Stimulated activated naive CD8-positive, alpha-beta T cell treated with anti-CD3 and anti-CD28 coated beads, Interleukin-15, amount 100 ng/mL, for 72 hours (primary cell): Measurements from ENCODE around the gene SWSAP1.
"Not testable (repeated sequence)": the region's sequence is repeated elsewhere in the genome, so short reads cannot be mapped to it uniquely, and the experiment has no call there.

ENCODE experiments used
- ATAC-seq: fragments of 150-1000 bp; cut with Tn5 transposase; 2 replicates; pipeline ENCODE4 v1.10.0; 2021; ENCODE audit warnings: mild to moderate bottlenecking, moderate library complexity
- DNase-seq, 2 donors: peaks; one replicate each; pipeline ENCODE4 v3.0.0; 2021 to 2022
- H3K27ac Mint-ChIP-seq, 2 donors: one replicate each; pipeline ENCODE4 v1.8.0; 2022; ENCODE audit warnings: mild to moderate bottlenecking in 2 of 2, mixed read lengths in 2 of 2, moderate library complexity in 2 of 2
- H3K27me3 Mint-ChIP-seq: one replicate; pipeline ENCODE4 v1.8.0; 2022; ENCODE audit warnings: mixed read lengths
- H3K4me1 Mint-ChIP-seq: one replicate; pipeline ENCODE4 v1.8.0; 2022; ENCODE audit warnings: mild to moderate bottlenecking, mixed read lengths
- H3K4me3 Mint-ChIP-seq, 2 donors: one replicate each; pipeline ENCODE4 v1.8.0; 2022; ENCODE audit warnings: mild to moderate bottlenecking in 2 of 2, mixed read lengths in 2 of 2, moderate library complexity in 1 of 2
- H3K9me3 Mint-ChIP-seq, 2 donors: one replicate each; pipeline ENCODE4 v1.8.0; 2022; ENCODE audit warnings: mixed read lengths in 2 of 2

Gene SWSAP1

GRCh38 chr19:11345122-11345803 lies 29.2 kb upstream of the SWSAP1 start:
- Mint-ChIP-seq H3K27ac (peak overlapping the region; percentile 96 to 97), H3K4me1 (peaks cover 42% of the 10 kb centered on the region), H3K9me3 (peaks cover 8 to 13% of the 10 kb centered on the region in 2 donors), H3K4me3 (peak overlapping the region; percentile 91 to 93), H3K27me3 (no peaks in the 10 kb centered on the region)
- ATAC-seq = no peak
- no peak for DNase-seq

GRCh38 chr19:11346104-11346940 lies 28.1 kb upstream of the SWSAP1 start, which contains the start of the genes CCDC159 and TMEM205:
TSS of gene CCDC159 (plus strand) at chr19:11346519. CDS start at chr19:11346607, 88 bp downstream.
TSS of gene TMEM205 (minus strand) at chr19:11346268. CDS start at chr19:11345619, 649 bp downstream.
- Mint-ChIP-seq H3K4me1 (peaks cover 42% of the 10 kb centered on the region), H3K9me3 (peaks cover 8 to 13% of the 10 kb centered on the region in 2 donors), H3K27me3 (no peaks in the 10 kb centered on the region), H3K27ac (peak within 1 kb of the TSS; percentile 96 to 97), H3K4me3 (peak within 1 kb of the TSS; percentile 91 to 93)
- DNase-seq (peak; percentile 98 to 99), ATAC-seq (peak; percentile 97)

GRCh38 chr19:11347546-11348039 lies 26.9 kb upstream of the SWSAP1 start:
- H3K27ac Mint-ChIP-seq = no peak overlapping the region
- peaks cover 8 to 13% of the 10 kb centered on the region in 2 donors for H3K9me3 Mint-ChIP-seq
- no peak for DNase-seq
- H3K27me3 Mint-ChIP-seq = no peaks in the 10 kb centered on the region
- no peak for ATAC-seq
- H3K4me1 Mint-ChIP-seq = peaks cover 42% of the 10 kb centered on the region
- peak overlapping the region; percentile 91 to 93 for H3K4me3 Mint-ChIP-seq

- no peak for DNase-seq
- Mint-ChIP-seq H3K4me3 (no peak overlapping the region), H3K4me1 (peaks cover 40% of the 10 kb centered on the region), H3K27me3 (no peaks in the 10 kb centered on the region), H3K9me3 (peaks cover 8 to 13% of the 10 kb centered on the region in 2 donors), H3K27ac (no peak overlapping the region)
- no peak for ATAC-seq
Observed at GRCh38 chr19:11349171-11349570, 25.3 kb upstream of the SWSAP1 start.

DNA sequence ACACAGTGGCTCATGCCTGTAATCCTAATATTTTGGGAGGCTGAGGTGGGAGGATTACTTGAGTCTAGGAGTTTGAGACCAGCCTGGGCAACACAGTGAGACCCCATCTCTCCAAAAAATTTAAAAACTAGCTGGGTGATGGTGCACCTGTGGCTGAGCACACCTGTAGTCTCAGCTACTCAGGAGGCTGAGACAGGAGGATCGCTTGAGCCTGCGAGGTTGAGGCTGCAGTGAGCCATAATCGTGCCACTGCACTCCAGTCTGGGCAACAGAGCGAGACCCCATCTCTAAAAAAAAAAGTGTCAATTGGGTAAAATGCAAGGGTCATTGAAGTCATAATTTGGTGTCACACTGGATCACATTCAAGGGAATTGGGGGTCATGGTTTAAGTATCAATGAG lies 20.4 kb upstream of the SWSAP1 start:
- H3K4me3 Mint-ChIP-seq, DNase-seq, H3K9me3 Mint-ChIP-seq, H3K27ac Mint-ChIP-seq, ATAC-seq: not testable (repeated sequence)
- Mint-ChIP-seq H3K4me1 (peaks cover 17% of the 10 kb centered on the region), H3K27me3 (peaks cover 19% of the 10 kb centered on the region)

GRCh38 chr19:11355160-11356073 lies 19.0 kb upstream of the SWSAP1 start, which contains the start of gene PLPPR2:
TSS of gene PLPPR2 (plus strand) at chr19:11355432. CDS start at chr19:11357674, 2,242 bp downstream.
- ATAC-seq = peak; percentile 85
- peak; percentile 77 to 80 for DNase-seq
- H3K4me1 Mint-ChIP-seq = peaks cover 17% of the 10 kb centered on the region
- no peaks in the 10 kb centered on the region for H3K9me3 Mint-ChIP-seq
- H3K27me3 Mint-ChIP-seq = peaks cover 19% of the 10 kb centered on the region
- H3K4me3 Mint-ChIP-seq = peak within 1 kb of the TSS; percentile 59 to 62
- H3K27ac Mint-ChIP-seq = peak within 1 kb of the TSS; percentile 31 to 79

- DNase-seq (no peak), ATAC-seq (peak; percentile 13)
- Mint-ChIP-seq H3K4me3 (peak overlapping the region; percentile 59 to 62), H3K4me1 (peaks cover 17% of the 10 kb centered on the region), H3K27me3 (peaks cover 19% of the 10 kb centered on the region), H3K27ac (no peak overlapping the region), H3K9me3 (no peaks in the 10 kb centered on the region)
Observed at GRCh38 chr19:11356074-11356397, 18.4 kb upstream of the SWSAP1 start.

GRCh38 chr19:11356676-11357550 lies 17.6 kb upstream of the SWSAP1 start:
- H3K27ac Mint-ChIP-seq = peak overlapping the region in 1 of 2 donors; percentile 43
- peaks cover 17% of the 10 kb centered on the region for H3K4me1 Mint-ChIP-seq
- H3K27me3 Mint-ChIP-seq = peaks cover 19% of the 10 kb centered on the region
- ATAC-seq = no peak
- H3K9me3 Mint-ChIP-seq = no peaks in the 10 kb centered on the region
- DNase-seq = no peak
- no peak overlapping the region for H3K4me3 Mint-ChIP-seq

DNA sequence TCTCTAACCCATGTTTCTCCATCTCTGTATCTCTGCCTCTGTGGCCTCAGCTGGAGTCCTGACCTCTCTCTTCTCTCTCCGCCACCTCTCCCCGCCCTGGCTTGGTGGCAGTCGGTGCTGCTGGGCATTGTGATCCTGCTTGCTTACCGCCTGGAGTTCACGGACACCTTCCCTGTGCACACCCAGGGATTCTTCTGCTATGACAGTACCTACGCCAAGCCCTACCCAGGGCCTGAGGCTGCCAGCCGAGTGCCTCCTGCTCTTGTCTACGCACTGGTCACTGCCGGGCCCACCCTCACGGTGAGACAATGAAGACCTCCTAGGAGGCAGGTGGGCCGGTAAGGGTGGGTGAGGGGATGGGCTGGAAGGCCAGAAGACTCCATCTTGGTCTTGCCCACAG lies 15.0 kb upstream of the SWSAP1 start:
- no peak overlapping the region for H3K27ac Mint-ChIP-seq
- DNase-seq = no peak
- peaks cover 19% of the 10 kb centered on the region for H3K27me3 Mint-ChIP-seq
- peaks cover 17% of the 10 kb centered on the region for H3K4me1 Mint-ChIP-seq
- ATAC-seq = no peak
- H3K9me3 Mint-ChIP-seq = no peaks in the 10 kb centered on the region
- H3K4me3 Mint-ChIP-seq = no peak overlapping the region

- no peak for DNase-seq
- H3K9me3 Mint-ChIP-seq = no peaks in the 10 kb centered on the region
- H3K4me1 Mint-ChIP-seq = peaks cover 3% of the 10 kb centered on the region
- ATAC-seq = no peak
- peaks cover 9% of the 10 kb centered on the region for H3K27me3 Mint-ChIP-seq
- H3K4me3 Mint-ChIP-seq = no peak overlapping the region
- no peak overlapping the region for H3K27ac Mint-ChIP-seq
Observed at GRCh38 chr19:11361037-11361770, 13.3 kb upstream of the SWSAP1 start.

DNA sequence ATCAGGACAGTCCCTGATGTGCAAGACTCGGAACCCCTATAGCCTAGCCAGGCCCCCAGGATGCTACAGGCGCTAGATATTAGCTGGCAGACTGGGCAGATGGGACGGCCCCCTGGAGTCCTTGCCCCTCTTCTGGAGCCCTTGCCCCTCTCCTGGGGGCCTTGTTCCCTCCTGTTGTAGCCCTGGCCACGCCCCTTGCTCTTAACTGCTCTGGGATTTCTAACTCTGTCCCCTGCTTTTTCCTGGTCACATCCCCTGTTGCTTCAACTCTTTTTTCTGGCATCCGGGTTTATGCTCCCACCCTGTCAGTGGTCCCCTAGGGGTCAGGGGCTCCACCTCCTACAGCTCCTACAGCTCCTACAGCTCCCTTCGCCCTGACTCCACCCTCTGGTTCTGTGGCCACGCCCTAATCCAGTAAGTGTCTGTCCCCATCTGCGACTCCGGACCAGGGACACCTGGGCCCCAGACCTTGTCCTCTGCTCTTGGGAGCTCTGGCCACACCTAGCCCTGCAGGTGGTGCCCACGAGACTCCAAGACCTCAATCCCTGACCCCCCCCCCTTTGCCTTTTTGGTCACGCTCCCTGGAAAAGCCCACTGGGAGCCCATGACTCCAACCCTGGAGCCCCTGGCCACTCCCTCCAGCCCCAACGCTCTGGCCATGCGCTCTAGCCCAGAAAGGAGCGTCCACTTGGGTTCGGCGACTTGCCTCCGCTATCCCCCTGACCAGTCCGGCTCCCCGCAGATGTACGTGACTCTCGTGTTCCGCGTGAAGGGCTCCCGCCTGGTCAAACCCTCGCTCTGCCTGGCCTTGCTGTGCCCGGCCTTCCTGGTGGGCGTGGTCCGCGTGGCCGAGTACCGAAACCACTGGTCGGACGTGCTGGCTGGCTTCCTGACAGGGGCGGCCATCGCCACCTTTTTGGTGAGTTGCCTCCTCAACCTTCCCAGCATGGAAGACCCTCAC lies 12.4 kb upstream of the SWSAP1 start:
- no peak for ATAC-seq

DNA sequence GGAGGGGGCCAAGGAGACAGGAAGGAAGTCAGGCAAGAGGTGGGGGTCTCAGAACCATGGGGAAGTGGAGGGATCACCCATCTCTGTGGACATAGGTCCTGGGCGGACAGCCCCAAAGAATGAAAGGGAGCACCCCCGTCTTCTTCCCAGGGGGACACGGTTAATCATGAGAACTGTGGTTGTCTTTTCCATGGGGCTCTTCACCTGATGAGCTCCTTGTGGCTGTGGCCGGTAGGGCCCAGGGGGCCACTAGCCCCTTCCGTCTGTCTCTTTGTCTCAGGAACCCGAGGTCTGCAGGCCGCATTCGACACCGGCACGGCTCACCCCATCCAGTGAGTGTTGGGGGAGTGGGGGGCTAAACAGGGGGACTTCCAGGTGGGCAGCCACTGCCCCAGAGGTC lies 10.6 kb upstream of the SWSAP1 start:
- no peak overlapping the region for H3K4me3 Mint-ChIP-seq

More for the DNA sequence above, 12.4 kb upstream of the SWSAP1 start:
- Mint-ChIP-seq H3K9me3 (no peaks in the 10 kb centered on the region), H3K4me1 (no peaks in the 10 kb centered on the region), H3K27ac (no peak overlapping the region), H3K27me3 (peaks cover under 1% of the 10 kb centered on the region), H3K4me3 (no peak overlapping the region)
- no peak for DNase-seq

More for the DNA sequence above, 10.6 kb upstream of the SWSAP1 start:
- DNase-seq = no peak
- H3K9me3 Mint-ChIP-seq = no peaks in the 10 kb centered on the region
- H3K27me3 Mint-ChIP-seq = no peaks in the 10 kb centered on the region
- no peak for ATAC-seq
- H3K4me1 Mint-ChIP-seq = no peaks in the 10 kb centered on the region
- H3K27ac Mint-ChIP-seq = no peak overlapping the region
